Activated effector memory CD4-positive, alpha-beta T cell treated with Interleukin-2 at 50 U/mL for 16 hours (primary cell): ENCODE measurements around the gene BRD3OS.
"Not testable (repeated sequence)": the region's sequence is repeated elsewhere in the genome, so short reads cannot be mapped to it uniquely, and the experiment has no call there.

ENCODE experiments used
- DNase-seq: peaks from one replicate; pipeline ENCODE4 v3.0.0-alpha.2; 2020

Gene BRD3OS, protein sequence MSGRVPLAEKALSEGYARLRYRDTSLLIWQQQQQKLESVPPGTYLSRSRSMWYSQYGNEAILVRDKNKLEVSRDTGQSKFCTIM

DNA sequence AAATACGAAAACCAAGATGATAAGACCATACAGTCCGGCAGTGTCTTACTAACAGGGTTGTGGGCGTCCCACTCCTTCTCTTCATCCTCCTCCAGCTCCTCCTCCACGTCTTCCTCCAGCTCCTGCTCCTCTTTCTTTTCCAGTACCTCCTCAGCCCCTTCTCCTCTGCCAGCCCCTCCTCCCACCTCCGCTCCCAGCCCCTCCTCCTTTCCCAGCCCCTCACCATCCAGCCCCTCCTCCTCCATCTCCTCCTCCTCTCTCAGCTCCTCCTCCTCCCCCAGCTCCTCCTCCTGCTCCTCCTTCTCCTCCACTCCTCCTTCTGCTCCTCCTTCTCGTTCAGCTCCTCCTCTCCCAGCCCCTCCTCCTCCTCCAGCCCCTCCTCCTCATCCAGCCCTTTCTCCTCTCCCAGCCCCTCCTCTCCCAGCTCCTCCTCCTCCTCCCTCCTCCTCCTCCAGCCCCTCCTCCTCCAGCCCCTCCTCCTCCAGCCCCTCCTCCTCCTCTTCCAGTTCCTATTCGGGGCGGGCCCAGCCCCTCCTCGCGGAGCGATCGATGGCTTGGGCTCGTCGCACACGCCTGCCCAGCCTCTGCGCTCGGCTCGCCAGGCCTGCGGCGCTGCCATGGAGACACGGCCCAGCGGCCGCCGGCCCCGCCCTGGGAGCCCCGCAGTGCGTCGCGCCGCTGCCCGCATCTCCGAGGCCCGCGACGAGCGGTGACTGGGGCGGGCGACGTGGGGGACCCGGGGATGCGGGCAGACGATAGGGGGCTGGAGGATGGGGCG, at the start of gene BRD3OS:
Gene BRD3OS, plus strand, starts transcription at position 654 of the 778 bp plus-strand sequence. CDS start 1,267 bp downstream, outside the sequence.
- DNase-seq = peak; percentile 87

DNA sequence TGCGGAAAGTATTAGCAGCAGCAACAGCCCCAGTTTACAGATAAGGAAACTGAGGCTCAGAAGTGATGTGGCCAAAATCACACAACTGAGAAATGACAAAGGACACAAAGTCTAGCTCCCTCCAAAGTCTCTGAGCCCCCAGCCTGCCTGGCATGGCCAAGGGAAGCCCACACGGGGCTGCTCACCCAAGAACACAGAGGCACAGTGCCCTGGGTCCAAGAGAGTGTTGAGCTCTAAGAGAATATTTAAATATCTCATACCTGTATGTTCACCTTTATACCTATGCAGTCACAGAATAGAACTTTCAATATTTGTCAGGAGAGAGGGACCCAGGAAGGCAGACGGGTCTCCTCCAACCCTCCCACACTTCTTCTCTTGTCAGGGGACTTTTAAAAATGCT, 49.8 kb upstream of the BRD3OS start:
- no peak for DNase-seq

- DNase-seq = no peak
Observed at GRCh38 chr9:133976191-133976861, 49.0 kb upstream of the BRD3OS start.

DNA sequence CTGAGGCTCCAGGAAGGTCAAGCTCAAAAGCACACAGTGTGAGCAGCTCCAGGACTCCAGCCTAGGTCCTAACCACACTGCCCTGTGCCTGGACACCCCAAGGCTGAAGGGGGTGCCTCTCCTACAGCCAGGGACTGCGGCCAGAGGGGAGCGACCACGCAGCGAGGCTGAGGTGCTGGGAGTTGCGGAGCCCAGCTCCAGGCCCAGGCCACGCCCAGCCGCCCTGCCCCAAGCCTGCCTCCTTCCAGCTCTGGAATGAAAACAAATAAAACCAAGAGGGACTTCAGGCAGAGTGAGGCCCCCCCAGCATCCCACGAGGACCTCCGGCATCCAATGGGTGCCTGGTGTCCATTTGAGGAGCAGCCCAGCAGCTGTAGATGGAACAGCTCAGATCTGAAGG, 48.4 kb upstream of the BRD3OS start:
- DNase-seq = no peak

DNA sequence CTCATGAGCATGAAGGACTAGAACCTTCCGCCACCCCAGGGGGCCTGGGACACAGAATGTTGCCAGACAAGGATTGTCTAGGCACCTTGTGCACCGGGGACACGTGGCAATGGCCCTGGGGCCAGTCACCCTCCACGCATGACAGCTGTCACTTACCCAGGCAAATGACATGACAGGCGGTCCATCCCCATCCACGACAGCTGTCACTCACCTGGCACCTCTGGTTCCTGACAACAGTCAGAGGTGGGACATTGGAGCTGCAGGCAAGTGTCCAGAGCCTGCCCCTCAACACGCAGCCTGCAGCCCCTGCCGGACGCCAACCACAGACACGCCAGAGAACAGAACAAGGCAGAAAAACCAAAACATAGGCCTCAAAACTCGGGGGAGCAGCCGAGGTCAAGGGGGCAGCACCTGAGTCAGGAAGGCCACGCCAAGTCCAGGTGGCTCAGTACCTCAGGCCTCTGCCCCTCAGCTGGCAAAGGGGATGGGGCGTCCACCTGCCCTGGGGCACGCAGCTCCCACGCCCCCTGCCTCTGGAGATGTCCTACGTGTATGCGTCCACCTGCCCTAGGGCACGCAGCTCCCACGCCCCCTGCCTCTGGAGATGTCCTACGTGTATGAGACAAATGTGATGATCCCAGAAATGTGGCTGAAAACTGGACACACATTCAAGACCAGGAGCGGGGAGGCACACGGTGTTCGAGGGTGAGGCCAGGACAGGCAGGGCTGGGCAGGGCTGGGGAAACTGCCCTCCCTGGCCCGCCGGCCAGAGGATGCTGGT, 47.7 kb upstream of the BRD3OS start:
- DNase-seq = no peak

DNA sequence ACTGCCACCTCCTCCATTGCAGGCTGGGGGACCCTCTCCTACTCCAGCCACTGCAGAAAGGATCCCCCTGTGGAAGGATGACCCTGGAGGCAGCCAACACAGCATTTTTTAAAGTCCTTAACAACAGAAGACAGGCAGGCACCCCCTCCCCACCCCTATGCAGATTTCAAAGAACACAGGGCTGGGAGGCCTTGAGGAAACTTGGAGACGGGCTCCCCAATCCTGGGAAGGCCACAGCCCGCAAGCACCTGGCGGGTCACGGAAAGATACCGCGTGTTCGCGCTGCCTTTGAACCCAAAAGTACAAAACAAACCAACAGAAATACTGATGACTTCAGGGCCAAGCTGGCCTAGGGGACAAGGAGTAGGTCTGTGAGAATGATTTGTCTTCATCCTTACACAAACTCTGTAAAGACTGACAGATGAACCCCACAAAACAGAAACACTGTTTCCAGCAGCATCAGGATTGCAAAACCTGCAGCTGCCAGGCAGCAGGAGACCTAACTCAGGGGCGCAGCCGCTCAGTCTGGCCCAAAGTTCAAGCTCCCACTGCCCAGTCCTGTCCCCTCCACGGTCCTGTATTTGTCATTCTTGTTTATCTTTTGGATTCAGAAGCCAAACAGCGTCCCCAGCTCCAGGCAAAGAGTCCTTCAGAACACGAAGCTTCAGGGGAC, 46.9 kb upstream of the BRD3OS start:
- no peak for DNase-seq

- no peak for DNase-seq
Observed at GRCh38 chr9:133978899-133979272, 46.4 kb upstream of the BRD3OS start.

DNA sequence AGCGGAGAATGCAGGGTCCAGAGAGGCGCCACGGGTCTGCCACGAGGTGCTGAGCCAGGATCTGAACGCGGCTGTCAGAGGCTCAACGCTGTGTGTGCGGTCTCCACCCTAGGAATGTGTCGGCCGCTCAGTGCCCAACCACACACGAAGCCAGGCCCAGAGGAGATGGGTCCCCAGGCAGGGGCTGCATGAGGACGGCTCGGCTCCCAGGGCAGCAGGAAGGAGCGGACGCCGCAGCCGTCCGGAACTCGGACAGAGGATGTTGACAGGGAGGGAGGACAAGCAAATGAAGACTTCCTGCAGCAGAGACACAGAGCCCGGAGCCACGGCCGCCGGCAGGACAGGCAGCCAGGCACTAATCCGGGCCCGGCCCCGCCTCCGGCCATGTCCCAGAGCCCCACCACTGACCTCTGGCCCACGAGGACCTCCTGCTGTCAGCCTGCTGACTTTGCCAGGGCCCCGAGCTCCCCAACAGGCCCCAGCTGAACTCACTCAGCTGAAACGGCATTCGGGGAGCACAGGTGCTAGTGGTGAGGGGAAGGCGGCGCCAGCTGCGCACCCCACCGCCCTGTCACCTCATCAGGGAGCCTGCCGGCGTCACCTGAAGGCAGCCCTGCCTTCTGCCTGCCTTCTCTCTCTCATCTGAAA, 45.9 kb upstream of the BRD3OS start:
- DNase-seq = no peak

DNA sequence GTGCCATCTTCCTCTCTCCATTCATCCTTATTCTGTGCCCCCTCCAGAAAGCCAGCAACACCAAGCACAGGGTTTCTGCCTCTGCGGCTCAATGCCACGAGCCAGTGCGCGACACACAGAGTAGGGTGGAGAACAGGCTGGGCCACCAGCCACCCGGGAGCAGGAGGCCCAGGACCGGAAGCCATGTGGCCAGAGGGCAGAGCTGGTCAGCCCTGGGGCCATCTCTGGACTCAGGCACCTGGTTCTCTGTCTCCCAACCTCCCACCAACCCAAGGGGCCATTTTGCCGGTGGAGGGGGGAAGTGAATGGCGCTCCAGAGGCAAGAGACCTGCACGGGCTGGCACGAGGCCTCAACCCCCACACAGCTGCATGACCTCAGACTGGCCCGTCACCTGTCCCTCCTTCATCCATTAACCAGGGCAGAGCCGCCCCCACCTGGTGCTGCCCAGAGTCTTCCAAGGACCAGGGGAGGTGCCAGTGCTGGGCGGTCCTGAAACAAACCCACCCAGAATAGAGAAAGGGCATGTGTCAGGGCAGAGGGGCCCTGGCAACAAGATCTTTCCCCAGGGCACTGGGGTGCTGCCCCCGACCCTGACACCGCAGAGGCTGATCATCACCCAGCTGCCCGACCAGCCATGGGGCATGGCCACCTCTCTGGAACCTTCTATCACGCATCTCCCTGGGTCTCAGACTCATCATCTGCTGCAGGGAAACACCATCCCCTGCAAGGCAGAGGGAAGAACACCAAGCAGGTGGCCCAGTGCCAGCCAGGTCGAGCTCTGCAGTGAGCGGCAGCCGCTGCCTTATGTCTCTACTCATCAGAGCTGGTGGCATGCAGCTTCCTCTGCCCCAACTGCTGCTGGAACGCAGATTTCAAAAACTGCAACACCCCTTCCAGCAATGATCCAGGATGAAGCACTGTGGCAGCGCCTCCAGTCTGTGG, 45.1 kb upstream of the BRD3OS start:
- no peak for DNase-seq

DNA sequence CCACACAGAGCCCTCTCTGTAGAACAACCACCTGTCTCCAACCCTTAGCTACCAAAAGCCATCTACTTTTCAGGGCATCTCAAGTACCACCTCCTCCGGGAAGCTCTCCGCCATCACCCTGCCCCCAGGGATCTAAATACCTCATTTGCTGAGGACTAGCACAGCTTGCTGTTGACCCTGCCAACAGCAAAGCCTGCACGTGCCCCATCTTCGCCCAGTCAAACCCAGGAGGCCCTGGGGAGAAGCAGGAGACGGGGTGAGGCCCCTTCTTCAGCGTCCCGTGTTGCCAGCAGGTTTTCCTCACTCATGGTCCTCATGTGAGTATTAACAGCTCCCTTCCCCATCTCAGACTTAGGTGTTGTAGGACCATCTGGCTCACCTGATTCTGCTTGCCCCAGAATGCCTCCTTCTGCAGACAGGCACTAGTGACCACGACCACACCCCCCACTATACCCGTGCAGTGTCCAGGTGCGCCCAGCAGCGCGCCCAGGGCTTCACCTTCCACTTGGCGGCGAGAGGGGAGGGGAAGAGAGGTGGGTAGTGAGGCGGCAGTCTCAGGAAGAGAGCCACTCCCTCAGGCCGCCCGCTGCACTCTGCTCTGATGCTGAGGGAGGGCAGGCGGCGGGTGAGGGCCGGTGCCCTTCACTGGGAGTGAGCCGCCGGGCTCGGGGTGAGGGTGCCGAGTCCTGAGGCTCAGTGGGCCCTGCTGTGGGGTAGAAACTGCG, 44.3 kb upstream of the BRD3OS start:
- no peak for DNase-seq

DNA sequence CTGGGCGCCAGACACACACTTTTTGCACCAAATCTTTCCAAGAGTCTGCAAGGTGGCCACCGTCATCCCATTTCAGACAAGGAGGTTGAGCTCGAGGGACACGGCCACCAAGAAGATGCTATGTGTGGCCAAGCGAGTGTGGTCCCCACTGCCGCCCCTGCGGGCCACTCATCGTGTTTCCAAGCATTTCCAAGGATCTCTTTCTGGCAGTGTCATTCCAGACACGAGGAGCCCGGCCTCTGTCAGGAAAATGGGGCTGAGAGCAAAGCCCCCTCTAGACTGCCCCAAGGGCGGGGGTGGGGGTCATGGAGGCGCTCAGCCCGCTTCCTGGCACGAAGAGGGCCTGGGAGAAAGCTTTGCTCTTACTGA, 43.7 kb upstream of the BRD3OS start:
- no peak for DNase-seq

- no peak for DNase-seq
Observed at GRCh38 chr9:133981958-133982681, 43.2 kb upstream of the BRD3OS start.

GRCh38 chr9:133982971-133983720, 42.1 kb upstream of the BRD3OS start:
- no peak for DNase-seq

GRCh38 chr9:133986061-133986460, 39.2 kb upstream of the BRD3OS start:
- DNase-seq = no peak

DNA sequence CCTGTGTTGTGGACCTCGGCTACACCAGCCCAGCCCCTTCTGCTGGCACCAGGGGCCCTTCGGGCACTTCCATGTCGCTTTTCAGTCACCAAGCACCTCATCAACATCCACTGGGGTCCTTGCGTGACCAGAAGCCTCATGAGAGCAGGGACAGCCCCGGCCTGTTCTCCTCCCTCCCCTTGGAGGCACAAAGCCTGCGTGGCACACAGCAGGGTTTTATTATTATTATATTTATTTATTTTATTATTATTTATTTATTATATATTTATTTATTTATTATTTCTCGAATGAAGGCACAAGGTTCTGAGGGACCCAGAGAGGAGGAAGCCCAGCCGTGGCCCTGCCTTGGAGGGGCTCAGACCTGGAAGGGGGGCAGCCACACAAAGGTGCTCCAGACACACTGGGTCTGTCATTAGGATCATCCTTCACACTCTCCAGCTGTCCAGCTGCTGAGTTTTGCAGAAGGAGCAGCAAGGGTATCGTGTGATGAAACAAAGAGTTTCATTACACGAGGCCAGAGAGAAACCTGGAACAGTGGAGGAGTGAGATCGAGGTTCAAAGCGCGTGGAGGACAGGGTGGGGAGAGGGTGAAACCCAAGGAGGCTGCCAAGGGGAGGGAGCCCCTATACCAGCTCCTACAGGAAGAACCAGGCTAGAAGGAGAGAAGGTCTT, 38.4 kb upstream of the BRD3OS start:
- no peak for DNase-seq

- DNase-seq = no peak
Observed at GRCh38 chr9:133987446-133987788, 37.9 kb upstream of the BRD3OS start.

DNA sequence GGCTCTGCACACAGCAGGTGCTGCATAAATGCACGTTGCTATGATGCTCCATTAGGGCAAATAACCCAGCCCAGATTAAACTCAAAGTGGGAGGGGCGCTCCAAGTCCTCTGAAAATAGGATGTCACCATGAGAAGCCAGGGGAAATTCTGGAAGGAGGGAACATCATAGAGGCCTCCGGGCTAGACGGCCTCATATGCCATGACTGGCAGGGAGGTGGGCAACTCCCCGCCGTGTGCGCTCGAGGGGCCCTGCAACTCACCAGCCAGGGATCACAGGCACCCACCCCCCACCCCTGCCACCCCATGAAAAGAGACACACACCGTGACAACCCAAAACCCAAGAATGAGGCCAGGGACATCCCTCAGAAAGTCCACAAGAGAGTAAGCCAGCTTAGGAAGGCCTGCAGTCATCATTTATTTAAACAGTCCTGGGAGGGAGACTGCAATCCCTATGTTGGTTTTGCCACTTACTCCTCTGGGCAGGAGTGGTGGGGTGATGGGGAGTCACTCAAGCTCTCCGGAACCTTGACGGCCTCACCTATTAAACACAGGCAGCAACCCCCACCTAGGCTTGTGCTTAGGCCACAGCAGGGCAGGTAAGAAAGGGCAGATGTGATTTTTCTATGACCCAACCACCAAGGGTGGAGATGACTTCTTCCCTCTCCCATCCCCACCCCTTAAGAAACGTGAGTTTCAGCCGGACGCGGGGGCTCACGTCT, 37.2 kb upstream of the BRD3OS start:
- no peak for DNase-seq

DNA sequence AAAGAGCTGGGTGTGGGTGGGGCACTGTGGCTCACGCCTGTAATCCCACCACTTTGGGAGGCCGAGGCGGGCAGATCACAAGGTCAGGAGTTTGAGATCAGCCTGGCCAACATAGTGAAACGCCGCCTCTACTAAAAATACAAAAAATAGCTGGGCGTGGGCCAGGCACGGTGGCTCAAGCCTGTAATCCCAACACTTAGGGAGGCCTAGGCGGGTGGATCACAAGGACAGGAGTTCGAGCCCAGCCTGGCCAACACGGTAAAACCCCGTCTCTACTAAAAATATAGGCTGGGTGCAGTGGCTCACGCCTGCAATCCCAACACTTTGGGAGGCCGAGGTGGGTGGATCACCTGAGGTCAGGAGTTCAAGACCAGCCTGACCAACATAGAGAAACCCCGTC, 36.5 kb upstream of the BRD3OS start:
- DNase-seq = not testable (repeated sequence)
